Measurements from ENCODE around the gene ILDR2.
A peak's percentile ranks its signal among the peaks of the same experiment; 100 is the strongest.

Gene ILDR2

DNA sequence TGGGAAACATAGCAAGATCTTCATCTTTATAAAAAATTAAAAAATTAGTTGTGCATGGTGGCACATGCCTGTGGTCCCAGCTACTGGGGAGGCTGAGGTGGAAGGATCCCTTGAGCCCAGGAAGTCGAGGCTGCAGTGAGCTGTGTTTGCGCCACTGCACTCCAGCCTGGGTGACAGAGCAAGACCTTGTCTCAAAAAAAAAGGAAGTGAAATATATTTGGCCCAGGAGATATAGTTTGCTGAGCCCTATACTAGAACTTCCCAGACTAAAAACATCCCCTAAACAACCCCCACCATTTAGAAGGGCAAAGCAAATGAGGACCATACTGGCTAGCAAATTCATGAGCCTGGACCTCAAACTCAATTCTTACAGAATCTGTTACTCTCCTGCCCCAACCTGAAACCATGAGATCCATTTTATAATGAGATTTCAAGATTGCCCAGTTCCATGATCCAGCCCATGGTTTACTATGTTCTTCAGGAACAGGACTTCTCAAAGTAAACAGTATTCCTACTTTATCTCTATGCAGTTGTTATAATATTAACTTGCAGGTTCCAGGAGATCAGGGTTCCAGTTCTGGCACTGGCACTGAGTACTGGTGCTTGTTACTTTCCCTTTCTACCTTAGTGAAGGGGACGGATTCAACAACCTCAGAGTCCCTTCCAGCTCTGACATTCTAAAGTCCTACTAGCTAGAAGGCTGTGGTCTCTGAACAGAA, 50.4 kb downstream of the ILDR2 start:
- Histone ChIP-seq H3K4me3 (ENCODE audit: extremely low read depth, insufficient read depth, low read length, poor library complexity, severe bottlenecking) (no peak overlapping the region), H3K9me3 (ENCODE audit: control insufficient read depth, low read length) (peaks cover 3% of the 10 kb centered on the region), H3K27ac (ENCODE audit: low read depth, low read length, severe bottlenecking) (peak overlapping the region; percentile 57), H3K4me1 (ENCODE audit: control insufficient read depth, insufficient read depth, low read length, poor library complexity, severe bottlenecking) (peaks cover 15% of the 10 kb centered on the region), H3K36me3 (ENCODE audit: control insufficient read depth, insufficient read depth, low read length) (peaks cover 3% of the 10 kb centered on the region)
- 84 to 89% methylated on average over 1 to 3 of the region's 3 CpGs for WGBS, 2 experiments (ENCODE audit: insufficient coverage in 2 of 2)

DNA sequence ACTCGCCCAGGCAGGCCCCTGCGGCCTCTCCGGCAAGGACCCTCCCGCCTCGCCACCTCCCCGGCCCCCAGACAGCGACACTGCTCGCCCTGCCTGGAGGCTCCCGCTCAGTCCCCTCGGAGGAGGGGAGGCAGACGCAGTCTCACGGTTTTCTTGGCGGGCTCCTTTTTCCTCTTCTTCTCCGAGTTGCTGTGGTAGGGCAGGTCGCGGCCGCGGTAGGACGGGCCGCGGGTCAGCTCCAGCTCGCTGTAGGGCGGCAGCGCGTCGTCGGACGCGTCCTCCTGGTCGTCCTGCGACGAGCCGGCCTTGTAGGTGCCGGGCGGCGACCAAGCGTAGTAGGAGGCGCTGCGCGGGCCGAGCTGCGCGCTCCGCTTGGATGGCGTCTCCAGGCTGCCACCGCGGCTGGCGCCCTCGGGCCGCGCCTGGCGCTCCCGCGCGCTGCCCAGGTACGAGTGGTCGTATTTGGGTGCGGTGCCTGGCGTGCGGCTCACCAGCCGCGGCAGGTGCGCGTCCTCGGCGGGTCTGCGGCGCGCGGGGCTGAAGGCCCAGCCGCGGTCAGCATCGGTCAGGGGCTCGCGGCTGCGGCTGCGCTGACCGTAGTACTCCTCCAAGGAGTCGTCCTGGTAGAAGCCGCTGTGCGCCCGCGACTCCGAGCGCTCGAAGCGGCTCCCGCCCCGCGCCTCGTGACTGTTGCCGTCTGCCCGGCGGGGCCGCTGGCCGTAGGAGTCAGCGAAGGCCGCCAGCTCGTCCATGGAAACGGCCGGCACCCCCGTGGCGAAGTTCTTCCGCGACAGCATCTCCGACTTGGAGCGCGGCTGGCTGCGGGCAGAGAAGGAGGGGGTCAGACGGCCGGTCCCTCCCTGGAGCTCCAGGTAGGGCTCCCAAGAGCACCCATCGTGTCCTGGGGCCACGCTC, 54.5 kb downstream of the ILDR2 start:
- Histone ChIP-seq H3K36me3 (ENCODE audit: control insufficient read depth, insufficient read depth, low read length) (no peaks in the 10 kb centered on the region), H3K27ac (ENCODE audit: low read depth, low read length, severe bottlenecking) (no peak overlapping the region), H3K9me3 (ENCODE audit: control insufficient read depth, low read length) (no peaks in the 10 kb centered on the region), H3K4me3 (ENCODE audit: extremely low read depth, insufficient read depth, low read length, poor library complexity, severe bottlenecking) (peak overlapping the region; percentile 29), H3K4me1 (ENCODE audit: control insufficient read depth, insufficient read depth, low read length, poor library complexity, severe bottlenecking) (peaks cover 12% of the 10 kb centered on the region)
- 11 to 15% methylated on average over 89 to 95 of the region's 113 CpGs for WGBS, 2 experiments (ENCODE audit: insufficient coverage in 2 of 2)

DNA sequence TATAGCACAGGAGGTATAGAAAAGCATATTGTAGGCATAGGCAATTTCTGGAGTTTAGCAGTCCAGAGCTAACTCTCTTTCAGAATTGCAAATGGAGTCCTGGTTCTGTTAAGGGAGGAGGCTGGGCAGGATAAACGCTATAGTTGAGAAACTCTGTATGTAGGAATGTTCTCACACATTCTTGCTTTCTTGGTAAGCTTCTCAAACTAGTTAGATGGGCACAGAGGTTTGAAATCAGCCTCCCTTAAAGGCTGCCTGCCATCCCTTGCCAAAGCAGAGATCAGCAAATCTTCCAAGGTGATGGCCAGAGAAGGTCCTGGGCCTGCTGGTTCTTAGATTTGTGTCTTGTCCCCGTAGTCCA, 56.4 kb downstream of the ILDR2 start:
- Histone ChIP-seq H3K27ac (ENCODE audit: low read depth, low read length, severe bottlenecking) (no peak overlapping the region), H3K36me3 (ENCODE audit: control insufficient read depth, insufficient read depth, low read length) (no peaks in the 10 kb centered on the region)
- WGBS, 2 experiments (ENCODE audit: insufficient coverage in 2 of 2): 60 to 100% methylated on average over 1 of the region's 2 CpGs

DNA sequence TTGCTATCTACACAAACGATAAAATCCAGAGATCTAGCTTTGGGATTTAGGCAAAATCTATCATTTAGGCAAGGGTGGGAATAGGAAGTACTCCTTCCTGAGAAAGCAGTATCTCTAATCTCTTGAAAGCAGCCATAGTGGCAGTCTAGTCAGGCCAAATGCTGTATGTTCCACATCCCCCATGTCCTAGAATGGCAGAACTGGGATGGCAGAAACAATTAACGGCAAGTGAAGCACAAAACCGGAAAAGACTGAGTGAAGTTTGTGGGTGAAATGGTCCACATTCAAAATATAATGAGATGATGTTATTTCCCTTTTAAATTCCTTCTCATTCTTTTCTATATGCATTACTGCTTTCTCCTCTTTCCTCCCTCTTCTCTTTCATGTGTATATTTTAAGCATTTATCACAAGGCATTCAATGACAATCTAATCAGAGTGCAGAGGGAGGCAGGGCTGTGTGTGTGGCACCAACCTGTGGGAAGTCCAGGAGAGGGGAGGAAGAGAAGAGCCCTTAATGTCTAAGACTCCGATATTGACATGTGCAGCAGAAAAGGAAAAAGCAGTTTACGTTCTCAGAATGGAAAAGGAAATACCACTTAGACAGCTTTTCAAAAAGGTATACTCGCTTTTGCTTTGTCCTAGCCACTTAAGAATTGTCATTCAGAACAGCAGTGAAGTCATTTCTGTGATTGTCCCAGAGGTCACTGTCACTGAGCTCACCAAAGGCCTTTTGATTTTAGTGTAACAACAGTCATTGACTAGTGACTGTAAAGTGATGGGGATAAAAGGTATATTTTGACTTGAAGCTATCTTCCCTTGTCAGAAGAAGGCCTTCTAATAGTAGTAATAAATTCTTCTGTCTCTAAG, 57.0 kb downstream of the ILDR2 start:
- Histone ChIP-seq H3K9me3 (ENCODE audit: control insufficient read depth, low read length) (no peaks in the 10 kb centered on the region), H3K4me1 (ENCODE audit: control insufficient read depth, insufficient read depth, low read length, poor library complexity, severe bottlenecking) (peaks cover 6% of the 10 kb centered on the region), H3K27ac (ENCODE audit: low read depth, low read length, severe bottlenecking) (no peak overlapping the region), H3K4me3 (ENCODE audit: extremely low read depth, insufficient read depth, low read length, poor library complexity, severe bottlenecking) (no peak overlapping the region), H3K36me3 (ENCODE audit: control insufficient read depth, insufficient read depth, low read length) (no peaks in the 10 kb centered on the region)
- 79 to 93% methylated on average over 3 to 4 of the region's 6 CpGs for WGBS, 2 experiments (ENCODE audit: insufficient coverage in 2 of 2)

More for the DNA sequence above, 56.4 kb downstream of the ILDR2 start:
- H3K4me1 ChIP-seq (ENCODE audit: control insufficient read depth, insufficient read depth, low read length, poor library complexity, severe bottlenecking): peaks cover 6% of the 10 kb centered on the region
- no peak overlapping the region for H3K4me3 ChIP-seq (ENCODE audit: extremely low read depth, insufficient read depth, low read length, poor library complexity, severe bottlenecking)
- no peaks in the 10 kb centered on the region for H3K9me3 ChIP-seq (ENCODE audit: control insufficient read depth, low read length)

DNA sequence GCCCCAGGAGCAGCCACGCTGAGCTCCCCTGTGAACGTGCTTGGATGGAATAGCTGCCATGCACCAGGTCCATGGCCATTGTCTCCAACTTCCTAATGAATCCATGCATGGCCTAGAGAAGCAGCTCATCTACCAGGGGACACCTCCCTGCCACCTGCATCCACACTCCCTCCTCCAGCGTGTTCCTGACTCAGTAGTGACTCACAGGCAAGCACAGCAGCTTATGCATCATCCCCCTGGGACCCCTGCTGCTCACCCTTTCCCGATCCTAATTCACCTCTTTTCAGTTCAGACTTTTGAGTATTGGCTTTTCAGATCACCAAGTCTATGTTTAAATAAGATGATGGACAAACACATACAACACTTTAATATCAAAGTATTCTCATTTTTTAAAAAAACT, 59.4 kb downstream of the ILDR2 start:
- WGBS, 2 experiments (ENCODE audit: insufficient coverage in 2 of 2): 76 to 78% methylated on average over 2 to 4 of the region's 4 CpGs
- no peaks in the 10 kb centered on the region for H3K36me3 ChIP-seq (ENCODE audit: control insufficient read depth, insufficient read depth, low read length)
- H3K9me3 ChIP-seq (ENCODE audit: control insufficient read depth, low read length): peaks cover 4% of the 10 kb centered on the region
- no peak overlapping the region for H3K27ac ChIP-seq (ENCODE audit: low read depth, low read length, severe bottlenecking)
- H3K4me3 ChIP-seq (ENCODE audit: extremely low read depth, insufficient read depth, low read length, poor library complexity, severe bottlenecking): no peak overlapping the region
- peaks cover 4% of the 10 kb centered on the region for H3K4me1 ChIP-seq (ENCODE audit: control insufficient read depth, insufficient read depth, low read length, poor library complexity, severe bottlenecking)

DNA sequence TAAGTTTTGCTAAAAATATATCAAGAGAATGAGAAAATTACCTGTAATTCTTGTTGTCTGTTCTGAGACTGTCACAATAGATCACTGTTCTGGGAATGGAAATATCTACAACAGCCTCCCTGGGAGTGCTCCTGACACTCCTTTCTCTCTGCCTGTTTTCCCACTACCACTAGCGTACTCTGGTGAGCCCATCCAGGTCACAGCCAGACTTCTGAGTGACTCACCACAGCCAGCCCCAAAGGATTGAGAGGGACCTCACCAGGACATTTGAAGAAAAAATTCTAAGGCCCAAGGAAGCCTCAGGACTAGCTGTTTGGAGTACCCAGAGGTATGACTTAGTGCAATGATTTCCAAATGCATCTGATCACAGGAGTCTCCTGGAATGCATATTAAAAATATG, 60.3 kb downstream of the ILDR2 start:
- no peak overlapping the region for H3K27ac ChIP-seq (ENCODE audit: low read depth, low read length, severe bottlenecking)
- WGBS, 2 experiments (ENCODE audit: insufficient coverage in 2 of 2): 60% methylated on average over 1 of the region's 1 CpG; no CpG with 5 or more reads in 1 of the 2 experiments

DNA sequence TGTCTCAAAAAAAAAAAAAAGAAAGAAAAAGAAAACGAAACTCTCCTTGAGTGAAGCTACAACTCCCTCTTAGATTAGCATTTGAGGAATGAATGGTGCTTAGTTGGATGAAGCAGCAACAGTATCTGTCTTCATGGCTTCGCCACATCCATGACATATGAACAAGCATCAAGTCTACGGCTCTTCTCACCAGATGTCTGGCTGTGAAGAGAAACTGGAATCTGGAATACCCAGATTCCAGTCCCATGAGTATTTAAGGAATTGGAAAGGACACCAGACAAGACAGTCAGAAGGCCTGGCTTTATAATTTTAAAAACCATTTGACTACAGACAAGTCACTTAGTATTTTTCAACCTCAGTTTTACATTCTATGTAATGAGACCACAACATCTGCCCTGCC, 61.2 kb downstream of the ILDR2 start:
- no peak overlapping the region for H3K27ac ChIP-seq (ENCODE audit: low read depth, low read length, severe bottlenecking)
- WGBS, 2 experiments (ENCODE audit: insufficient coverage in 2 of 2): no CpG with 5 or more reads among the region's 3 CpGs
- H3K36me3 ChIP-seq (ENCODE audit: control insufficient read depth, insufficient read depth, low read length): no peaks in the 10 kb centered on the region
- H3K9me3 ChIP-seq (ENCODE audit: control insufficient read depth, low read length): peaks cover 5% of the 10 kb centered on the region
- no peak overlapping the region for H3K4me3 ChIP-seq (ENCODE audit: extremely low read depth, insufficient read depth, low read length, poor library complexity, severe bottlenecking)
- H3K4me1 ChIP-seq (ENCODE audit: control insufficient read depth, insufficient read depth, low read length, poor library complexity, severe bottlenecking): no peaks in the 10 kb centered on the region

More for the DNA sequence above, 60.3 kb downstream of the ILDR2 start:
- H3K36me3 ChIP-seq (ENCODE audit: control insufficient read depth, insufficient read depth, low read length): no peaks in the 10 kb centered on the region
- peaks cover 5% of the 10 kb centered on the region for H3K9me3 ChIP-seq (ENCODE audit: control insufficient read depth, low read length)
- no peaks in the 10 kb centered on the region for H3K4me1 ChIP-seq (ENCODE audit: control insufficient read depth, insufficient read depth, low read length, poor library complexity, severe bottlenecking)
- no peak overlapping the region for H3K4me3 ChIP-seq (ENCODE audit: extremely low read depth, insufficient read depth, low read length, poor library complexity, severe bottlenecking)

DNA sequence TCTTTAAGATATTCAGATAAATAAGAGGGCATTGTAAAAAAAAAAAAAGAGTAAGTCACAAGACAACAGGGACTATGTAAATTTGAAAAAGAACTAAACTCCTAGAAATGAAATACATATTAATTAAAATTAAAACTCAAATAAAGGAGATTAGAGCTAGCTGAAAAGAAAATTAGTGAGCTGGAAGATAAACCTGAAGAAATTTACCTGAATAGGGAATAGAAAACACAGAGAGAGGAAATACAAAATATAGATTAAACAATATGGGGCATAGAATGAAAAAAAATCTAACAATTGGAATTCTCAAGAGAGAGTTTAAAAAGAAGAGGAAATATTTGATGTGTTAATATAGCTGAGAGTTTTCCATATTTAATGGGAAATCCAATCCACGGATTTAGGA, 63.7 kb downstream of the ILDR2 start:
- WGBS, 2 experiments (ENCODE audit: insufficient coverage in 2 of 2): no CpG with 5 or more reads among the region's 1 CpG
- Histone ChIP-seq H3K27ac (ENCODE audit: low read depth, low read length, severe bottlenecking) (no peak overlapping the region), H3K4me3 (ENCODE audit: extremely low read depth, insufficient read depth, low read length, poor library complexity, severe bottlenecking) (no peak overlapping the region), H3K36me3 (ENCODE audit: control insufficient read depth, insufficient read depth, low read length) (no peaks in the 10 kb centered on the region), H3K9me3 (ENCODE audit: control insufficient read depth, low read length) (peaks cover 5% of the 10 kb centered on the region), H3K4me1 (ENCODE audit: control insufficient read depth, insufficient read depth, low read length, poor library complexity, severe bottlenecking) (peaks cover 2% of the 10 kb centered on the region)

DNA sequence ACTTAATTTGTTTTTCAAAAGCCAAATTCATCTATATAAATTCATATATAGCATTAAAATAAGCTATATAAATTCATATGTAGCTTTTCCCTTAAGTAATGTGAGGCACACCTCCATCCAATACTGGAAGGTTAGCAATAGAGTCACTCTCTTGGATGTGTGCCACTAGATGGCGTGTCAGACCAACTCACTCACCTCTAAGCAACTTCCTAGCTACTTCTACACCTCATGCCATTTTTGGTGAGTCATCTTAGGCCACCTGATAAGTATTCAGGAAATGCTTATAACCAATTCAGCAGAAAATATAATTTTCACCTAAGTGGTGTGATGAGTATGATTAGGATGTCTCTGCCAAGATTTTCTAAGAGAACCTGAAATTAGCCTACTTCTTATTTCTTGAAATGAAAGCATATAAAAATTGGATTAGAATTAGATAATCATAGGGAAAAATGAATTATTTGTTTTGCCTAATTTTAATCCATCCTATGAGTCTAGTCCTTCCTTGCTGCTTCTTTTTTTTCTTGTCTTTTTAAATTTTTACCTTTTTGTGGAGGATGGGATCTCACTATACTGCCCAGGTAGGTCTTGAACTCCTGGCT, 64.8 kb downstream of the ILDR2 start:
- Histone ChIP-seq H3K4me1 (ENCODE audit: control insufficient read depth, insufficient read depth, low read length, poor library complexity, severe bottlenecking) (peaks cover 12% of the 10 kb centered on the region), H3K36me3 (ENCODE audit: control insufficient read depth, insufficient read depth, low read length) (no peaks in the 10 kb centered on the region), H3K9me3 (ENCODE audit: control insufficient read depth, low read length) (peaks cover 5% of the 10 kb centered on the region), H3K27ac (ENCODE audit: low read depth, low read length, severe bottlenecking) (no peak overlapping the region), H3K4me3 (ENCODE audit: extremely low read depth, insufficient read depth, low read length, poor library complexity, severe bottlenecking) (no peak overlapping the region)
- 0% methylated on average over 1 of the region's 1 CpG; no CpG with 5 or more reads in 1 of the 2 experiments for WGBS, 2 experiments (ENCODE audit: insufficient coverage in 2 of 2)

DNA sequence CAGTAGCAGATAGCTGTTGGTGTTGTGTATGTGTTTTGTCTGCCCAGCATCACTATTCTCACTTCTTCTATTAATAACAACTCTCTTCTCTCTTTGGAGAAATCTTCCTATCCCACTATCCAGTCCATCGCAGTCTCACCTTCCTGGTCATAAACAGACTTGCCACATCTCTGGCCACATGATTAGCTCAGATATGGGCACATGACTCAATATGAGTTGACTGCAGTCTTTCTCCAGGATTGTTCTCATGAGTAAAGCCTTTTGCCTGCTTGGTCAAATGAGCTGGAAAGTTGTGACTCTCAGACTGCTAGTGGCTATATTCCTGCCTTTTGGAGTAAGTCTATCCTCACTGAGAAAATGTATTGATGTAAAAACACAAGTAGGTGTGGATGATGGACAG, 66.4 kb downstream of the ILDR2 start:
- H3K9me3 ChIP-seq (ENCODE audit: control insufficient read depth, low read length): peaks cover 5% of the 10 kb centered on the region
- peaks cover 12% of the 10 kb centered on the region for H3K4me1 ChIP-seq (ENCODE audit: control insufficient read depth, insufficient read depth, low read length, poor library complexity, severe bottlenecking)
- H3K27ac ChIP-seq (ENCODE audit: low read depth, low read length, severe bottlenecking): no peak overlapping the region
- WGBS, 2 experiments (ENCODE audit: insufficient coverage in 2 of 2): 100% methylated on average over 1 of the region's 1 CpG
- no peaks in the 10 kb centered on the region for H3K36me3 ChIP-seq (ENCODE audit: control insufficient read depth, insufficient read depth, low read length)
- H3K4me3 ChIP-seq (ENCODE audit: extremely low read depth, insufficient read depth, low read length, poor library complexity, severe bottlenecking): no peak overlapping the region

Measured in mesodermal cell (in vitro differentiated cells).